Activated CD8-positive, alpha-beta memory T cell treated with anti-CD3 and anti-CD28 coated beads, Interleukin-2, amount 50 U/mL, for 4 hours (primary cell): ENCODE data around the gene OCA2.
"Not testable (repeated sequence)": the region's sequence is repeated elsewhere in the genome, so short reads cannot be mapped to it uniquely, and the experiment has no call there.

ENCODE experiments used
- DNase-seq: peaks from one replicate; pipeline ENCODE4 v3.0.0-alpha.2; 2020

OCA2 gene

GRCh38 chr15:28098766-28099554 is at the start of gene OCA2:
Gene OCA2, minus strand, starts transcription at chr15:28099315. Its CDS starts 17,441 bp downstream, at chr15:28081874.
- peak; percentile 62 for DNase-seq

GRCh38 chr15:28147801-28148200 is 48.7 kb upstream of the OCA2 start:
- no peak for DNase-seq

- DNase-seq, result not testable (repeated sequence)
These were observed 46.3 kb upstream of the OCA2 start for GRCh38 chr15:28145419-28145818.

GRCh38 chr15:28140062-28140461 is 40.9 kb upstream of the OCA2 start:
- DNase-seq, result no peak

GRCh38 chr15:28137408-28138039 is 38.4 kb upstream of the OCA2 start:
- not testable (repeated sequence) for DNase-seq

GRCh38 chr15:28136236-28136904 is 37.3 kb upstream of the OCA2 start:
- not testable (repeated sequence) for DNase-seq

- no peak for DNase-seq
These were observed 34.2 kb upstream of the OCA2 start for GRCh38 chr15:28133281-28133680.

GRCh38 chr15:28132524-28133275 is 33.6 kb upstream of the OCA2 start:
- DNase-seq, result no peak

GRCh38 chr15:28131946-28132345 is 32.8 kb upstream of the OCA2 start:
- DNase-seq, result no peak

- no peak for DNase-seq
These were observed 32.3 kb upstream of the OCA2 start for GRCh38 chr15:28131400-28131799.

GRCh38 chr15:28130651-28131050 is 31.5 kb upstream of the OCA2 start:
- DNase-seq, result no peak

- no peak for DNase-seq
These were observed 30.2 kb upstream of the OCA2 start for GRCh38 chr15:28129231-28129848.

- DNase-seq, result no peak
These were observed 28.9 kb upstream of the OCA2 start for GRCh38 chr15:28128031-28128430.

- no peak for DNase-seq
These were observed 27.9 kb upstream of the OCA2 start for GRCh38 chr15:28127036-28127435.

GRCh38 chr15:28125673-28126651 is 26.8 kb upstream of the OCA2 start:
- DNase-seq, result no peak

- DNase-seq, result no peak
These were observed 25.7 kb upstream of the OCA2 start for GRCh38 chr15:28124841-28125240.

GRCh38 chr15:28123408-28124023 is 24.4 kb upstream of the OCA2 start:
- peak; percentile 54 for DNase-seq

GRCh38 chr15:28122038-28122949 is 23.2 kb upstream of the OCA2 start:
- DNase-seq, result no peak

GRCh38 chr15:28121577-28121976 is 22.5 kb upstream of the OCA2 start:
- DNase-seq, result not testable (repeated sequence)

GRCh38 chr15:28120359-28120640 is 21.2 kb upstream of the OCA2 start:
- no peak for DNase-seq
